Peyer's patch (tissue), 4 donors: ENCODE results near the gene FAM174B.

Source experiments
- CTCF ChIP-seq, 6 experiments: fragments of 450-650 bp in 4 of 6; fragments of 200-600 bp in 2 of 6; sonication (generic) in 1 of 6; IDR thresholded peaks; one replicate each; pipeline ENCODE4 v1.5.1; 2017 to 2019; ENCODE audit warnings: antibody characterized with exemption in 6 of 6, mild to moderate bottlenecking in 3 of 6, moderate library complexity in 1 of 6
- POLR2A ChIP-seq, 2 donors: fragments of 450-650 bp; IDR thresholded peaks; one replicate each; pipeline ENCODE4 v1.5.1; 2017; ENCODE audit warnings: antibody characterized with exemption in 2 of 2, mild to moderate bottlenecking in 2 of 2, moderate library complexity in 2 of 2

DNA sequence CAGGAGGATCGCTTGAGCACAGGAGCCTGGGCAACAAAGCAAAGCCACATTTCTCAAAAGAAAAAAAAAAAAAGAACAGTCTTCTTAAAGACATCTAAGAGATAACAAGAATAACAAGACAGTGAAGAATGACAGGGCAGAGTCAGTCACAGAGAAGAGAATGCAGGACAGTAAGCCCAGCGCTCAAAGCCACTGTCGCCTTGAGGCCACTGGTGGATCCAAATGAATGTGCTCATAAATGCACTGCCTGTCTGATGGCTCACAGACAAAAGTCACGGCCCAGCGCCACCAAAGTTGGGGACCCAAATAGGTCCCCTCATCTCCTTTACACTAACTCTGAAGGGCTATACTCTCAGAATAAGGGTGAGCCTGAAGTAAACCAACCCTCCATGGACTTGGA is 52.3 kb downstream of the FAM174B start:
- TF ChIP-seq POLR2A (IDR thresholded peaks at IDR 0.05) (no peak), CTCF (IDR thresholded peaks at IDR 0.05) (no peak)
